Measurements from ENCODE around the gene IAH1. TPM values are rescaled to one million over a fixed set of nuclear protein-coding genes. Genes with fewer than 3 reads are reported as not detected.

IAH1 gene
- polyA plus RNA-seq, 3 donors = 39.4 to 98.2 (median 84.0) TPM

DNA sequence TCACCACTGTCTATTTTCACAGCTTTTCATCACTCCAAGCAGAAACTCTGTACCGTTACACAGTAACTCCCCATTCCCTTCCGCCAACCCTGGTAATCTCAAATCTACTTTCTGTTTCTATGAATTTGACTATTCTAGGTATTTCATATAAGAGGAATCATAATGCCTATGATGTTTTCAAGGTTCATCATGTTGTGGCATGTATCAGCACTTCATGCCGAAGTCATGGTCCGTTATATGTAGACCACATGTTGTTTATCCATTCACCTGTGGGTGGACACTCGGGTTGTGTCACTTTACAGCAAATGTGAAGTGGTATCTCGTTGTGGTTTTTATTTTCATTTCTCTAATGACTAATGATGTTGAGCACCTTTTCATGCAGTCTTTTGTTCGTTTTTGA lies 29.3 kb upstream of the IAH1 start:
- Histone ChIP-seq H3K4me2 (replicated peaks; ENCODE audit: extremely low read depth, low read length, poor library complexity, severe bottlenecking) (no peak overlapping the region), H3K27me3 (ENCODE audit: control insufficient read depth in 2 of 2, insufficient read depth in 2 of 2, low read length in 2 of 2) (no peaks in the 10 kb centered on the region), H3K36me3 (replicated peaks in 1 of 2; ENCODE audit: control insufficient read depth in 1 of 2, insufficient read depth in 2 of 2, low read length in 2 of 2) (peaks cover 74 to 85% of the 10 kb centered on the region in 2 donors), H3K9ac (ENCODE audit: insufficient read depth, low read length, poor library complexity, severe bottlenecking) (no peak overlapping the region), H3K9me3 (replicated peaks in 1 of 2; ENCODE audit: control insufficient read depth in 1 of 2, insufficient read depth in 1 of 2, low read length in 2 of 2) (no peaks in the 10 kb centered on the region), H4K20me1 (ENCODE audit: insufficient read depth, low read length) (no peaks in the 10 kb centered on the region), H3K27ac (ENCODE audit: low read depth in 1 of 2, low read length in 2 of 2) (no peak overlapping the region), H3K79me2 (ENCODE audit: insufficient read depth, low read length) (no peaks in the 10 kb centered on the region), H3K4me3 (replicated peaks in 1 of 3; ENCODE audit: low read depth in 2 of 3, low read length in 3 of 3) (no peak overlapping the region), H3K4me1 (ENCODE audit: control insufficient read depth in 1 of 2, insufficient read depth in 2 of 2, low read length in 2 of 2) (no peaks in the 10 kb centered on the region), H2AFZ (ENCODE audit: insufficient read depth, low read depth, low read length, poor library complexity, severe bottlenecking) (no peak overlapping the region)
- no peak for DNase-seq
- no peak overlapping the region for H3K4me3 Mint-ChIP-seq
- peaks cover 64 to 85% of the 10 kb centered on the region in 2 donors for H3K36me3 Mint-ChIP-seq
- TF ChIP-seq, protein P1, sequence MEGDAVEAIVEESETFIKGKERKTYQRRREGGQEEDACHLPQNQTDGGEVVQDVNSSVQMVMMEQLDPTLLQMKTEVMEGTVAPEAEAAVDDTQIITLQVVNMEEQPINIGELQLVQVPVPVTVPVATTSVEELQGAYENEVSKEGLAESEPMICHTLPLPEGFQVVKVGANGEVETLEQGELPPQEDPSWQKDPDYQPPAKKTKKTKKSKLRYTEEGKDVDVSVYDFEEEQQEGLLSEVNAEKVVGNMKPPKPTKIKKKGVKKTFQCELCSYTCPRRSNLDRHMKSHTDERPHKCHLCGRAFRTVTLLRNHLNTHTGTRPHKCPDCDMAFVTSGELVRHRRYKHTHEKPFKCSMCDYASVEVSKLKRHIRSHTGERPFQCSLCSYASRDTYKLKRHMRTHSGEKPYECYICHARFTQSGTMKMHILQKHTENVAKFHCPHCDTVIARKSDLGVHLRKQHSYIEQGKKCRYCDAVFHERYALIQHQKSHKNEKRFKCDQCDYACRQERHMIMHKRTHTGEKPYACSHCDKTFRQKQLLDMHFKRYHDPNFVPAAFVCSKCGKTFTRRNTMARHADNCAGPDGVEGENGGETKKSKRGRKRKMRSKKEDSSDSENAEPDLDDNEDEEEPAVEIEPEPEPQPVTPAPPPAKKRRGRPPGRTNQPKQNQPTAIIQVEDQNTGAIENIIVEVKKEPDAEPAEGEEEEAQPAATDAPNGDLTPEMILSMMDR (IDR thresholded peaks at IDR 0.05) = no peak
- no peak overlapping the region for H3K27ac Mint-ChIP-seq
- no CpG with 5 or more reads among the region's 7 CpGs for WGBS (ENCODE audit: insufficient coverage)
- H3K27me3 Mint-ChIP-seq (ENCODE audit: low read depth in 3 of 3) = no peaks in the 10 kb centered on the region
- intact Hi-C loops (cut with micrococcal nuclease) = no loop called here
- no peaks in the 10 kb centered on the region for H3K4me1 Mint-ChIP-seq
- no peaks in the 10 kb centered on the region for H3K9me3 Mint-ChIP-seq

DNA sequence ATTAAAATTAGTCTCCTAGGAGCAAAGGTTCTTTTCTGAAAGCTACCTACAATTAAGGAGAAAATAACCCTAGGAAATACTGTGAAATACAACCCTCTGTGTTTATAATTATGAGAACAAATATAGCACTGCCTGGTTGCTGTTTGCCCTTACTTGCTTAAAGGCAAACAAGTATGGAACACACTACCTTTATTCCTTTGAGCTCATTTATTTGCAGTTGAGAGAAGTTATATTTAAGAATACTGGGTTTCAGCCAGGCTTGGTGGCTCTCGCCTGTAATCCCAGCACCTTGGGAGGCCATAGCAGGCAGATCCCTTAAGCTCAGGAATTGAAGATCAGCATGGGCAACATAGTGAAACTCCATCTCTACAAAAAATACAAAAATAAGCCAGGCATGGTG lies 23.1 kb upstream of the IAH1 start:
- peak overlapping the region in 1 of 7 donors; percentile 31 for H3K27ac Mint-ChIP-seq
- H3K27me3 ChIP-seq (ENCODE audit: control insufficient read depth in 2 of 2, insufficient read depth in 2 of 2, low read length in 2 of 2) = no peaks in the 10 kb centered on the region
- intact Hi-C loops (cut with micrococcal nuclease) = no loop called here

More for the DNA sequence above, 23.1 kb upstream of the IAH1 start:
- Histone ChIP-seq H3K36me3 (replicated peaks in 1 of 2; ENCODE audit: control insufficient read depth in 1 of 2, insufficient read depth in 2 of 2, low read length in 2 of 2) (peaks cover 69 to 87% of the 10 kb centered on the region in 2 donors), H3K4me3 (replicated peaks in 1 of 3; ENCODE audit: low read depth in 2 of 3, low read length in 3 of 3) (no peak overlapping the region), H4K20me1 (ENCODE audit: insufficient read depth, low read length) (no peaks in the 10 kb centered on the region), H3K4me2 (replicated peaks; ENCODE audit: extremely low read depth, low read length, poor library complexity, severe bottlenecking) (no peak overlapping the region), H2AFZ (ENCODE audit: insufficient read depth, low read depth, low read length, poor library complexity, severe bottlenecking) (no peak overlapping the region), H3K27ac (ENCODE audit: low read depth in 1 of 2, low read length in 2 of 2) (no peak overlapping the region), H3K79me2 (ENCODE audit: insufficient read depth, low read length) (no peaks in the 10 kb centered on the region), H3K4me1 (ENCODE audit: control insufficient read depth in 1 of 2, insufficient read depth in 2 of 2, low read length in 2 of 2) (no peaks in the 10 kb centered on the region), H3K9me3 (replicated peaks in 1 of 2; ENCODE audit: control insufficient read depth in 1 of 2, insufficient read depth in 1 of 2, low read length in 2 of 2) (no peaks in the 10 kb centered on the region), H3K9ac (ENCODE audit: insufficient read depth, low read length, poor library complexity, severe bottlenecking) (no peak overlapping the region)
- H3K9me3 Mint-ChIP-seq = no peaks in the 10 kb centered on the region
- no peaks in the 10 kb centered on the region for H3K4me1 Mint-ChIP-seq
- no peak overlapping the region for H3K4me3 Mint-ChIP-seq
- DNase-seq = no peak
- peaks cover 0 to 2% (median 0%) of the 10 kb centered on the region in 3 donors for H3K27me3 Mint-ChIP-seq (ENCODE audit: low read depth in 3 of 3)
- H3K36me3 Mint-ChIP-seq = peaks cover 61 to 83% of the 10 kb centered on the region in 2 donors
- WGBS (ENCODE audit: insufficient coverage) = no CpG with 5 or more reads among the region's 1 CpG
- TF ChIP-seq, protein P1 (IDR thresholded peaks at IDR 0.05) = no peak
